Uterus (tissue), 4 donors: ENCODE results near the gene TATDN3. TPM values are rescaled to one million over a fixed set of nuclear protein-coding genes. Genes with fewer than 3 reads are reported as not detected.

Source experiments
- DNase-seq, 2 donors: peaks; one replicate each; pipeline ENCODE4 v3.0.0-alpha.2; 2019 to 2020
- H3K27ac ChIP-seq, 2 donors: fragments of 200-600 bp; sonication (generic); 1 replicate in 1 of 2; 2 replicates in 1 of 2; pipeline ENCODE4 v1.5.1; 2016 to 2018
- H3K27me3 ChIP-seq, 2 donors: fragments of 200-600 bp; sonication (generic); one replicate each; pipeline ENCODE4 v1.5.1; 2018 to 2019; ENCODE audit warnings: control low read depth in 1 of 2
- H3K36me3 ChIP-seq, 2 donors: fragments of 200-600 bp; sonication (generic); one replicate each; pipeline ENCODE4 v1.5.1; 2019; ENCODE audit warnings: control low read depth in 1 of 2
- H3K4me1 ChIP-seq, 2 donors: fragments of 200-600 bp; sonication (generic); one replicate each; pipeline ENCODE4 v1.5.1; 2018 to 2019; ENCODE audit warnings: control low read depth in 1 of 2
- H3K4me3 ChIP-seq, 2 donors: fragments of 200-600 bp; sonication (generic); 1 replicate in 1 of 2; 2 replicates in 1 of 2; pipeline ENCODE4 v1.5.1; 2018 to 2019; ENCODE audit warnings: mild to moderate bottlenecking in 1 of 2
- H3K9me3 ChIP-seq, 2 donors: fragments of 200-600 bp; sonication (generic); one replicate each; pipeline ENCODE4 v1.5.1; 2019; ENCODE audit warnings: control low read depth in 1 of 2
- CTCF ChIP-seq, 4 experiments: fragments of 200-600 bp in 2 of 4; fragments of 450-650 bp in 2 of 4; sonication (generic) in 2 of 4; IDR thresholded peaks; one replicate each; pipeline ENCODE4 v1.5.1; 2016 to 2019; ENCODE audit warnings: antibody characterized with exemption in 4 of 4, mild to moderate bottlenecking in 2 of 4, moderate library complexity in 1 of 4
- POLR2A ChIP-seq, 2 donors: fragments of 450-650 bp; IDR thresholded peaks; one replicate each; pipeline ENCODE4 v1.6.1; 2016; ENCODE audit warnings: antibody characterized with exemption in 2 of 2, mild to moderate bottlenecking in 1 of 2, moderate library complexity in 1 of 2
- intact Hi-C: fragments of 100-400 bp; cut with DNase I; formaldehyde crosslinking; loops from one replicate; pipeline ENCODE4 v1.15.1; 2023; ENCODE audit warnings: low total_unique reads
- total RNA-seq, 4 donors: library from RNA; depleted of rRNA in 3 of 4; stranded (reverse); fragments of >200 nt in 3 of 4; gene quantifications; one replicate each; pipeline versions ENCODE4 v1.1.0 to v1.2.4, GENCODE V29; 2014 to 2023
- donor health status: DM: yes; HTN: yes; CAD: no.

Gene TATDN3
- total RNA-seq, 4 donors from 2014 or later = 8.2 to 27.4 (median 17.5) TPM

GRCh38 chr1:212797681-212798080 is 6.0 kb downstream of the TATDN3 start:
- Histone ChIP-seq H3K27ac (no peak overlapping the region), H3K4me3 (no peak overlapping the region), H3K4me1 (no peaks in the 10 kb centered on the region), H3K36me3 (no peaks in the 10 kb centered on the region), H3K9me3 (no peaks in the 10 kb centered on the region), H3K27me3 (no peaks in the 10 kb centered on the region)
- TF ChIP-seq CTCF (IDR thresholded peaks at IDR 0.05) (no peak), POLR2A (IDR thresholded peaks at IDR 0.05) (no peak)
- DNase-seq = no peak
- intact Hi-C loops = no loop called here

- Histone ChIP-seq H3K4me1 (no peaks in the 10 kb centered on the region), H3K4me3 (no peak overlapping the region), H3K27me3 (no peaks in the 10 kb centered on the region), H3K9me3 (no peaks in the 10 kb centered on the region), H3K36me3 (no peaks in the 10 kb centered on the region), H3K27ac (no peak overlapping the region)
- DNase-seq = no peak
- intact Hi-C loops = no loop called here
- no peak for TF ChIP-seq CTCF (IDR thresholded peaks at IDR 0.05)
Observed at GRCh38 chr1:212805767-212806166, 14.1 kb downstream of the TATDN3 start.

- no peaks in the 10 kb centered on the region for H3K4me1 ChIP-seq
- TF ChIP-seq POLR2A (IDR thresholded peaks at IDR 0.05) = no peak
- peak in 3 of 4 experiments; percentile 20 to 25 (median 23) for TF ChIP-seq CTCF (IDR thresholded peaks at IDR 0.05)
- intact Hi-C loops = no loop called here
- H3K27ac ChIP-seq = no peak overlapping the region
- no peak overlapping the region for H3K4me3 ChIP-seq
- no peaks in the 10 kb centered on the region for H3K27me3 ChIP-seq
- no peaks in the 10 kb centered on the region for H3K9me3 ChIP-seq
- DNase-seq = no peak
- H3K36me3 ChIP-seq = no peaks in the 10 kb centered on the region
Observed at GRCh38 chr1:212814537-212815334, 23.0 kb downstream of the TATDN3 start.

GRCh38 chr1:212816567-212817278 is 25.0 kb downstream of the TATDN3 start:
- TF ChIP-seq POLR2A (IDR thresholded peaks at IDR 0.05) (no peak), CTCF (IDR thresholded peaks at IDR 0.05) (no peak)
- Histone ChIP-seq H3K4me1 (no peaks in the 10 kb centered on the region), H3K27ac (no peak overlapping the region), H3K27me3 (no peaks in the 10 kb centered on the region), H3K9me3 (no peaks in the 10 kb centered on the region), H3K36me3 (no peaks in the 10 kb centered on the region), H3K4me3 (no peak overlapping the region)
- DNase-seq = no peak
- intact Hi-C loops = no loop called here

- H3K27ac ChIP-seq = no peak overlapping the region
- no peaks in the 10 kb centered on the region for H3K27me3 ChIP-seq
- no peaks in the 10 kb centered on the region for H3K4me1 ChIP-seq
- H3K9me3 ChIP-seq = no peaks in the 10 kb centered on the region
- no peak overlapping the region for H3K4me3 ChIP-seq
- no peak for DNase-seq
- H3K36me3 ChIP-seq = no peaks in the 10 kb centered on the region
- intact Hi-C loops = no loop called here
- TF ChIP-seq CTCF (IDR thresholded peaks at IDR 0.05) (no peak), POLR2A (IDR thresholded peaks at IDR 0.05) (no peak)
Observed at GRCh38 chr1:212819726-212820125, 28.0 kb downstream of the TATDN3 start.
